GM10266 (cell line): ENCODE data around the gene AS3MT.
A peak's percentile ranks its signal among the peaks of the same experiment; 100 is the strongest.

Source experiments
- DNase-seq: peaks from one replicate; pipeline ENCODE4 v3.0.0; 2012; ENCODE audit errors: extremely low spot score
- CTCF ChIP-seq: IDR thresholded peaks from 2 replicates; pipeline ENCODE4 v1.5.1; 2012; ENCODE audit warnings: mild to moderate bottlenecking, low read depth; ENCODE audit not compliant: control insufficient read depth, insufficient read depth; ENCODE audit errors: missing control alignments

The AS3MT gene

DNA sequence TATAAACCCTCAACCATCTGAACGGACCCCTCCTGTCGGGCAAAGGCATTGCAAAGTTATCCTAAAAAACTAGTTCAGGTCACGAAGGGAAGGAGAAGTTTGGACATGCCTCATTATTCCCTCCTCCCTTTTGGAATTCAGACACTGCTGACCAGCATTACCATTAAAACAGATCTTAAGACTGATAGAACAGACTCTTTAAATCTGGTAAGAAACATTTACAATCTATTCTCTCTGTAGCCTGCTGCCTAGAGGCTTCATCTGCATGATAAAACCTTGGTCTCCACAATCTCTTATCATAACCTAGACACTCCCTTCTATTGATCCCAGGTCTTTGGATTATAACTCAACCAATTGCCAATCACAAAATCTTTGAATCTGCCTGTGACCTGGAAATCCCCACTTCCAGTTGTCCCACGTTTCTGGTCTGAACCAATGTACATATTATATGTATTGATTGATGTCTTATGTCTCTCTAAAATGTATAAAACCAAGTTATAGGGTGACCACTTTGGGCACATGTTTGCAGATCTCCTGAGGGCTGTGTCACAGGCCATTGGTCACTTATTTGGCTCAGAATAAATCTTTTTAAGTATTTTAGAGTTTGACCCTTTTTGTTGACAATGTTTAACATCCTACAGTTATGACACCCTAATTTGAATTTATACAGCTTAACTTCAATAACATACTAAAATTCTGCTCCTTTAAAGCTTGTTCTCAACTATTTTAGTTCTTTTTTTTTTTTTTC lies 25.4 kb downstream of the AS3MT start:
- no peak for TF ChIP-seq CTCF
- no peak for DNase-seq

DNA sequence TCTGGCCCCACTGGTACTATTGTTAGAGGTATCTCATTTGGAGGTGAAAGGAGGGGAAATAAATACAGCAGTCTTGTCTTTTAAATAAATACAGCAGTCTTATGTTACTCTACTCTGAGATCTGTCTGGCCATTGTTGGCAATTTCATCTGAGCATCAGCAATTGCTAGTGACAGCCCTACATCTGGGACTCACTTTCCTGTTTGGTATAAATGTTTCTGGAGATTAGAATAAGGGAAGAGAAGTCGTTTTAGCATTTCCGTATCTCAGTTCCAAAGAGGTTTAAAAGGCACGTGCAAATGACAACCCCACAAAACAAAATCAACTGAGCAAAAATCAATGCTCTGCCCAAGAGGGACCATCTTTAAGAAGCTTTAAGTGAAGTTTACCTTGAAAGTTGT lies 30.7 kb downstream of the AS3MT start:
- no peak for TF ChIP-seq CTCF
- no peak for DNase-seq

DNA sequence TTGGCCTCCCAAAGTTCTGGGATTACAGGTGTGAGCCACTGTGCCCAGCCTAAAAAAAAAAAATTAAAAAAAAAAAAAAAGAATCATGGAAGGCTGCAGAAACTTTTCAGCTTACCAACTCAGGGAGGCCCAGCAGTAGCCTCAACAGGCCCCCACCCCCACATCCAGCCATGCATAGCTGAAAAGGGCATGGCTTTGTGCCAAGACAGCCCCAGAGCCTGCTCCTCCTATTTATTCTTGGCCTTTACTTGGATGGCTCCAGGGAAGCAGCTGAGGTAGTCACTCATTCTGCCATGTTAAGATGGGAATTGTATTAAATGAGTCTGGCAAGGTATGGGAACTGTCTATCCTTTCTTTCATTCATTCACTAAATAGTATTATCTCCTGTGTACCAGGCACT lies 35.1 kb downstream of the AS3MT start:
- no peak for TF ChIP-seq CTCF
- DNase-seq: no peak

DNA sequence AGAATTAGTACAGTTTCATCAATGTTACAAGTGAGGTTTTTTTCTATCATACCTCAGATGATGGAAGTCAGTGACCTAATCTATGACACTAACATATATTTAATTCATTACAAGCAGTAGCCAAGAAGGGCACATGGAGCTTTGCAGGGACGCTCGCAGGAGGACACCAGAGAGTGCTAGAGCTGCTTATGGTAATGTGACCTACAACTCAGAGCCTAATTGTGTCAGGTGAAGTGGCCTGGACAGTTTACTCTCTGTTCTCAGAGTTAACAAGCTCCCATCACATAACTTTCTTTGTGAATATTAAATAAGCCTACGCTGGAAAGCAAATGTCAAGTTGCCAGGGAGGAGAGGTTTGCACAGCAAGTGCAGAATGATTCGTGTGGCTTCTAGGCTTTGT lies 37.2 kb downstream of the AS3MT start:
- DNase-seq: no peak
- no peak for TF ChIP-seq CTCF

DNA sequence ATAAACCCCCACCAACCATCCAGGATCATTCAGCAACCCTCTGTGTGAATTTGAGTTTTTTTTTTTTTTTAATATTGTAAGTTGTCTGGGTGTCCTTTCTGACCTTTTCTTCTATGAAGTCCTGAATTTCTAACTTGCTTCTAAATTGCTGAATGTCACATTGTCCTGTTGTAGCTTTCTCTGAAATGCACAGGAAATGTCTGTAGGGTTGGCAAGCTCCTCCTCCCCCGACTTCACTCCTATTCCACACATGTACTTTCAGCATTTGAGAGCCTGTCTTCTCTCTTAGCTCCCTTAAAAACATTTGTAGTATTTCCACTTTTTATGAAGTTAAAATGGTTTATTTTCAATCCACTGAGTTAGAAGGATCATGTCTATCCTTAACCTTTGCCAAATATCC lies 45.5 kb downstream of the AS3MT start:
- no peak for DNase-seq
- TF ChIP-seq CTCF: no peak

DNA sequence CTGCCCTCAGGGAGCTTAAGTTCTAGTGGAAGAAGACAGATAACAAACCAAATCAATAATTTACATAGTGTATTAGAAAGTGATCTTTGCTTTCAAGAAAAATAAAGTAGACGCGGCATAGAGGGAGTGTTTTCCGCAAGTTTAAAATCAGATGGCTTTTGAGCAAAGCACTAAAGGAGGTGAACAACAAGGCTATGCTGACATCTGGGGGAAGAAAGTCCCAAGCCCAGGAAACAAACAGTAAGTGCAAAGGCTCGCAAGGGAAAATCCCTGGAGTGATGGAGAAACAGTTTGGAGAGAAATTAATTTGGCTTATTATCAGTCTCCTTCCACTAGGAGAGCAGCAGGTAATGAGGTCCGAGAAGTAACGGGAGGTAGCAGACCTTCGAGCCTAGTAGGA lies 46.9 kb downstream of the AS3MT start:
- no peak for TF ChIP-seq CTCF
- DNase-seq: no peak

GRCh38 chr10:102917314-102917961 lies 48.2 kb downstream of the AS3MT start:
- TF ChIP-seq CTCF: peak; percentile 98
- peak; percentile 78 for DNase-seq
